HEK293 (cell line): ENCODE results near the gene SEC22C.

ENCODE experiments used
- CTCF ChIA-PET: fragments of 350-600 bp; formaldehyde crosslinking; extraction: SDS; loops from one replicate; lab custom pipeline; 2021; ENCODE audit warnings: antibody characterized with exemption; lab: Yijun Ruan, JAX
- POLR2A ChIA-PET: fragments of 300-600 bp; formaldehyde crosslinking; extraction: SDS; loops from one replicate; lab custom pipeline; 2020; ENCODE audit warnings: antibody characterized with exemption, inconsistent platforms; lab: Yijun Ruan, JAX
- H3K27ac ChIP-seq: fragments of 200-500 bp; sonication (Bioruptor generic); 2 replicates; pipeline ENCODE4 v1.5.1; 2014; ENCODE audit warnings: low read depth, low read length, control low read depth, inconsistent platforms; ENCODE audit errors: extremely low read depth
- H3K36me3 ChIP-seq, 2 experiments: fragments of 200-500 bp in 1 of 2; sonication (Bioruptor generic) in 1 of 2; 1 replicate in 1 of 2; 2 replicates in 1 of 2; pipeline ENCODE4 v1.5.1; 2014 to 2017; ENCODE audit warnings: inconsistent platforms in 2 of 2, low read length in 2 of 2; ENCODE audit not compliant: control insufficient read depth in 2 of 2, insufficient read depth in 1 of 2
- H3K4me1 ChIP-seq: fragments of 200-500 bp; sonication (Bioruptor generic); 2 replicates; pipeline ENCODE4 v1.5.1; 2014; ENCODE audit warnings: mild to moderate bottlenecking, low read length, inconsistent platforms; ENCODE audit not compliant: control insufficient read depth, insufficient read depth
- H3K4me3 ChIP-seq: 2 replicates; pipeline ENCODE4 v1.5.1; 2011; ENCODE audit warnings: low read depth, mild to moderate bottlenecking, control low read depth, low read length, moderate library complexity
- H3K9me3 ChIP-seq: fragments of 200-500 bp; sonication (Bioruptor generic); 2 replicates; pipeline ENCODE4 v1.5.1; 2014; ENCODE audit warnings: low read depth, low read length, inconsistent platforms; ENCODE audit not compliant: control insufficient read depth, insufficient read depth
- PRDM1 ChIP-seq: fragments of 450-650 bp; formaldehyde crosslinking; IDR thresholded peaks from 2 replicates; pipeline ENCODE4; 2016; ENCODE audit warnings: missing biosample characterization, missing genetic modification characterization
- SCRT1 ChIP-seq: fragments of 450-650 bp; formaldehyde crosslinking; IDR thresholded peaks from 2 replicates; pipeline ENCODE4 v1.5.1; 2016; ENCODE audit warnings: missing biosample characterization, missing genetic modification characterization, borderline replicate concordance
- SCRT2 ChIP-seq: fragments of 450-650 bp; formaldehyde crosslinking; IDR thresholded peaks from 2 replicates; pipeline ENCODE4 v1.5.1; 2016; ENCODE audit warnings: missing biosample characterization, missing genetic modification characterization
- SP7 ChIP-seq: fragments of 450-650 bp; formaldehyde crosslinking; IDR thresholded peaks from 2 replicates; pipeline ENCODE4 v1.5.1; 2016; ENCODE audit warnings: missing biosample characterization, missing genetic modification characterization
- ZBTB1 ChIP-seq: fragments of 450-650 bp; formaldehyde crosslinking; IDR thresholded peaks from 2 replicates; pipeline ENCODE4 v1.5.1; 2016; ENCODE audit warnings: missing biosample characterization, missing genetic modification characterization
- ZFP37 ChIP-seq: fragments of 450-650 bp; formaldehyde crosslinking; IDR thresholded peaks from 2 replicates; pipeline ENCODE4 v1.5.1; 2016; ENCODE audit warnings: missing biosample characterization, missing genetic modification characterization
- ZNF138 ChIP-seq: fragments of 450-650 bp; formaldehyde crosslinking; IDR thresholded peaks from 2 replicates; pipeline ENCODE4 v1.5.1; 2016; ENCODE audit warnings: missing biosample characterization, missing genetic modification characterization, borderline replicate concordance
- ZNF169 ChIP-seq: fragments of 450-650 bp; formaldehyde crosslinking; IDR thresholded peaks from 2 replicates; pipeline ENCODE4 v1.5.1; 2016; ENCODE audit warnings: missing biosample characterization, missing genetic modification characterization
- ZNF266 ChIP-seq: fragments of 450-650 bp; formaldehyde crosslinking; IDR thresholded peaks from 2 replicates; pipeline ENCODE4 v1.5.1; 2016; ENCODE audit warnings: missing biosample characterization, missing genetic modification characterization, low read depth
- ZNF335 ChIP-seq: fragments of 450-650 bp; formaldehyde crosslinking; conservative IDR thresholded peaks from 2 replicates; pipeline ENCODE4 v1.5.1; 2016; ENCODE audit warnings: missing biosample characterization, missing genetic modification characterization
- ZNF37A ChIP-seq: fragments of 450-650 bp; IDR thresholded peaks from 2 replicates; pipeline ENCODE4 v1.5.1; 2018; ENCODE audit warnings: missing biosample characterization, missing genetic modification characterization
- ZNF433 ChIP-seq: fragments of 450-650 bp; formaldehyde crosslinking; IDR thresholded peaks from 2 replicates; pipeline ENCODE4 v1.5.1; 2016; ENCODE audit warnings: missing biosample characterization, missing genetic modification characterization, low read depth
- ZNF555 ChIP-seq: fragments of 450-650 bp; formaldehyde crosslinking; conservative IDR thresholded peaks from 2 replicates; pipeline ENCODE4 v1.5.1; 2017; ENCODE audit warnings: missing biosample characterization, mild to moderate bottlenecking, missing genetic modification characterization, inconsistent platforms
- ZNF561 ChIP-seq: fragments of 450-650 bp; IDR thresholded peaks from 2 replicates; pipeline ENCODE4 v1.5.1; 2018; ENCODE audit warnings: missing biosample characterization, missing genetic modification characterization, borderline replicate concordance
- ZNF600 ChIP-seq: fragments of 450-650 bp; formaldehyde crosslinking; IDR thresholded peaks from 2 replicates; pipeline ENCODE4 v1.5.1; 2016; ENCODE audit warnings: missing biosample characterization, missing genetic modification characterization
- ZNF626 ChIP-seq: fragments of 450-650 bp; sonication (Bioruptor Pico); formaldehyde crosslinking; IDR thresholded peaks from 2 replicates; pipeline ENCODE4 v1.5.1; 2018; ENCODE audit warnings: missing biosample characterization, missing genetic modification characterization, inconsistent platforms
- ZNF654 ChIP-seq: fragments of 450-650 bp; formaldehyde crosslinking; IDR thresholded peaks from 2 replicates; pipeline ENCODE4 v1.5.1; 2016; ENCODE audit warnings: low read depth, missing biosample characterization, missing genetic modification characterization
- ZNF664 ChIP-seq: fragments of 450-650 bp; formaldehyde crosslinking; IDR thresholded peaks from 2 replicates; pipeline ENCODE4 v1.5.1; 2016; ENCODE audit warnings: missing biosample characterization, missing genetic modification characterization
- ZNF768 ChIP-seq: fragments of 450-650 bp; formaldehyde crosslinking; IDR thresholded peaks from 2 replicates; pipeline ENCODE4 v1.5.1; 2018; ENCODE audit warnings: missing biosample characterization, mild to moderate bottlenecking, missing genetic modification characterization
- ZNF776 ChIP-seq: fragments of 450-650 bp; formaldehyde crosslinking; IDR thresholded peaks from 2 replicates; pipeline ENCODE4 v1.5.0; 2017; ENCODE audit warnings: missing biosample characterization, missing genetic modification characterization, borderline replicate concordance
- ZNF791 ChIP-seq: fragments of 450-650 bp; formaldehyde crosslinking; IDR thresholded peaks from 2 replicates; pipeline ENCODE4 v1.5.1; 2016; ENCODE audit warnings: missing biosample characterization, missing genetic modification characterization
- ZNF843 ChIP-seq: fragments of 450-650 bp; formaldehyde crosslinking; IDR thresholded peaks from 2 replicates; pipeline ENCODE4 v1.5.1; 2016; ENCODE audit warnings: missing biosample characterization, missing genetic modification characterization
- TF ChIP-seq, protein P1 (sequence below): fragments of 450-650 bp; formaldehyde crosslinking; IDR thresholded peaks from 2 replicates; pipeline ENCODE4 v1.5.1; 2016; ENCODE audit warnings: missing biosample characterization, missing genetic modification characterization
- TF ChIP-seq, protein P2 (sequence below): fragments of 450-650 bp; formaldehyde crosslinking; IDR thresholded peaks from 2 replicates; pipeline ENCODE4 v1.5.1; 2016; ENCODE audit warnings: missing biosample characterization, missing genetic modification characterization
- TF ChIP-seq, protein P3 (sequence below): fragments of 450-650 bp; formaldehyde crosslinking; optimal IDR thresholded peaks from 2 replicates; pipeline ENCODE3; 2016; ENCODE audit warnings: missing biosample characterization, mild to moderate bottlenecking, missing genetic modification characterization
- TF ChIP-seq, protein P4 (sequence below): fragments of 450-650 bp; formaldehyde crosslinking; IDR thresholded peaks from 2 replicates; pipeline ENCODE4 v1.5.1; 2017; ENCODE audit warnings: missing biosample characterization, missing genetic modification characterization

The SEC22C gene

DNA sequence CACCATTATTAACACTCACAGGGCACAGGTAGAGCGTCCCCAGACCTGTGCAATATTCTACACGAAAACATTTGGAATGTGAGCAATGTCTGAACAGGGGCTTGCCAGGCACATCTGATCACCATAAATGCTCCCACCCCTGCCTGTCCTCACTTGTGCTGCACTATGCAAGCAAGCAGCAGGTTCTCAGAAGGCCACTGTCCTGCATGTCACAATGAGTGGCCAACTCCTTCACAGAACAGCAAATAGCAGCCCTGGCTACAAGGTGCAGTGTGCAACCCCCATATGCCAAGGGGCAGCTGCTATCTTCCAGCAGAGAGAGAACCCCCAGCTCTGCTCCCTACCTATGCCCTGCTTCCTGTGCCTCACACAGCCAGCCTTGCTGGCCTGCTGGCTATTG is 32.6 kb downstream of the SEC22C start (continued):
- TF ChIP-seq, protein P1, sequence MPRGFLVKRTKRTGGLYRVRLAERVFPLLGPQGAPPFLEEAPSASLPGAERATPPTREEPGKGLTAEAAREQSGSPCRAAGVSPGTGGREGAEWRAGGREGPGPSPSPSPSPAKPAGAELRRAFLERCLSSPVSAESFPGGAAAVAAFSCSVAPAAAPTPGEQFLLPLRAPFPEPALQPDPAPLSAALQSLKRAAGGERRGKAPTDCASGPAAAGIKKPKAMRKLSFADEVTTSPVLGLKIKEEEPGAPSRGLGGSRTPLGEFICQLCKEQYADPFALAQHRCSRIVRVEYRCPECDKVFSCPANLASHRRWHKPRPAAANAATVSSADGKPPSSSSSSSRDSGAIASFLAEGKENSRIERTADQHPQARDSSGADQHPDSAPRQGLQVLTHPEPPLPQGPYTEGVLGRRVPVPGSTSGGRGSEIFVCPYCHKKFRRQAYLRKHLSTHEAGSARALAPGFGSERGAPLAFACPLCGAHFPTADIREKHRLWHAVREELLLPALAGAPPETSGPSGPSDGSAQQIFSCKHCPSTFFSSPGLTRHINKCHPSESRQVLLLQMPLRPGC (tag by site-specific recombination), result no peak
- TF ChIP-seq, protein P2, sequence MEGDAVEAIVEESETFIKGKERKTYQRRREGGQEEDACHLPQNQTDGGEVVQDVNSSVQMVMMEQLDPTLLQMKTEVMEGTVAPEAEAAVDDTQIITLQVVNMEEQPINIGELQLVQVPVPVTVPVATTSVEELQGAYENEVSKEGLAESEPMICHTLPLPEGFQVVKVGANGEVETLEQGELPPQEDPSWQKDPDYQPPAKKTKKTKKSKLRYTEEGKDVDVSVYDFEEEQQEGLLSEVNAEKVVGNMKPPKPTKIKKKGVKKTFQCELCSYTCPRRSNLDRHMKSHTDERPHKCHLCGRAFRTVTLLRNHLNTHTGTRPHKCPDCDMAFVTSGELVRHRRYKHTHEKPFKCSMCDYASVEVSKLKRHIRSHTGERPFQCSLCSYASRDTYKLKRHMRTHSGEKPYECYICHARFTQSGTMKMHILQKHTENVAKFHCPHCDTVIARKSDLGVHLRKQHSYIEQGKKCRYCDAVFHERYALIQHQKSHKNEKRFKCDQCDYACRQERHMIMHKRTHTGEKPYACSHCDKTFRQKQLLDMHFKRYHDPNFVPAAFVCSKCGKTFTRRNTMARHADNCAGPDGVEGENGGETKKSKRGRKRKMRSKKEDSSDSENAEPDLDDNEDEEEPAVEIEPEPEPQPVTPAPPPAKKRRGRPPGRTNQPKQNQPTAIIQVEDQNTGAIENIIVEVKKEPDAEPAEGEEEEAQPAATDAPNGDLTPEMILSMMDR, result no peak
- no peak for TF ChIP-seq ZNF37A (tag by site-specific recombination)

DNA sequence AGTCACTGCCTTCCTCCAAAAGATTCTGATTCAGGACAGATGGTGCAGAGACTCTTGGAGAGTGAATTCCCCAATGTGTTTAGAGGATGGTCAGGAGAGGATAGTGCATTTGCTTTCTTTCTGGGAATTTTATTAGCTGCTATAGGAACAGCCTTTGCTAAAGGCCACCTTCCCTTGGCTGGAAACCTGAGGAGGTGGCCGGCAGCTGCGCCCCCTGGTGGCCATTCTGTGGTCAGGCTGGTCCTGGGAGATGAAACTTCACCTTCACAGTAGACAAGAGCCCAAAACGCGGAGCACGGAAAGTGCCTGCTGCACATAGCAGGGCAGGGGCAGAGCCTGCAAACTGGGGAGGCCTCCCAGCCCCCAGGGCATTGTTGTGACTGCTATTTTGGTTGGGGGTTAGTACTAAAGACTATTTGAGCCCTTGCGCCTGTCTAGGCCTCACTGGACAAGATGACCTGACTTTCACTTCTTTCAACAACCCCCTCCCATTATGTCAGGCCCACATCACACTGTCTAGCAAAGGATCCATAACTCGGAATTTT is 34.3 kb downstream of the SEC22C start:
- Histone ChIP-seq H3K9me3 (no peaks in the 10 kb centered on the region), H3K36me3 (peaks cover 7 to 41% of the 10 kb centered on the region in 2 experiments; a peak in 2 of 3 replicates), H3K4me1 (no peaks in the 10 kb centered on the region), H3K27ac (no peak overlapping the region), H3K4me3 (no peak overlapping the region)
- POLR2A ChIA-PET, result no interaction called here
- CTCF ChIA-PET, result interaction anchor here (0.6 to 2.1 kb wide), 24 partner anchors 9 to 1704 kb away, joined by 3 to 13 read pairs (median 3); no protein-coding TSS in a partner anchor
- TF ChIP-seq ZNF654 (tag by site-specific recombination) (peak; percentile 17; the same call in 1 of the 2 replicates), ZNF600 (tag by site-specific recombination) (peak; percentile 66), ZNF169 (no peak), ZNF843 (no peak), PRDM1 (tag by site-specific recombination) (peak; percentile 59)
- TF ChIP-seq, protein P2, result peak; percentile 60; the same call in 1 of the 2 replicates

DNA sequence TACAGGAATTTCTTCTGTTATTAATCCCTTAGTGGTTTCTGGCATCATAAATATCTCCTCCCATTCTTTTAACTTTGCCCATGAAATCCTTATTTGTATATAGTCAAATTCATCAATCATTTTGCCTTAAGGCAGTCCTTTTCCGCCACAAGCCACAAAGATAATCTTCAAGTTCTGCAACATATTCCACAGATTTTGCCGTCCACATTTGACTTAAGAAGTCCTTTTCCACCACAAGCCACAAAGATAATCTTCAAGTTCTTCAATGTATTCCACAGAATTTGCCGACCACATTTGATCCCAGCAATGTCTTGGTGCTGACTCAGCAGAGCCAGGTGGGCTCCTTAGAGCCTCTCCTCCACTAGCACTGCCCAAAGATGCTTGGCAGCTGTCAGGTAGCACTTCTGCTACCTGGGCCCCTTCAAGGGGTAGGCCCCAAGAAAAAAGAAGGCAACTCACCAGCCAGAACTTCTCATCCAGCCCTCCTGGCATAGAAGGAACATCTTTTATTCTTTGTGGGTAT is 35.0 kb downstream of the SEC22C start:
- H3K36me3 ChIP-seq, result peaks cover 5 to 36% of the 10 kb centered on the region in 2 experiments; a peak in 1 of 3 replicates
- CTCF ChIA-PET, result interaction anchor here (0.6 to 2.1 kb wide), 19 partner anchors 10 to 547 kb away, joined by 3 to 13 read pairs (median 3); no protein-coding TSS in a partner anchor
- no peaks in the 10 kb centered on the region for H3K9me3 ChIP-seq
- no peak overlapping the region for H3K27ac ChIP-seq
- POLR2A ChIA-PET, result no interaction called here
- no peak overlapping the region for H3K4me3 ChIP-seq
- no peaks in the 10 kb centered on the region for H3K4me1 ChIP-seq
- TF ChIP-seq ZNF138 (tag by site-specific recombination) (no peak), ZNF768 (tag by site-specific recombination) (no peak), ZBTB1 (tag by site-specific recombination) (no peak), ZNF433 (tag by site-specific recombination) (no peak), ZNF555 (tag by site-specific recombination) (no peak), ZNF335 (tag by site-specific recombination) (no peak), ZNF664 (tag by site-specific recombination) (no peak), ZFP37 (tag by site-specific recombination) (no peak), ZNF791 (tag by site-specific recombination) (no peak), SCRT2 (tag by site-specific recombination) (no peak), ZNF776 (tag by site-specific recombination) (no peak), ZNF561 (tag by site-specific recombination) (no peak), SCRT1 (tag by site-specific recombination) (no peak), ZNF266 (no peak), SP7 (tag by site-specific recombination) (no peak), ZNF626 (tag by site-specific recombination) (no peak)
- TF ChIP-seq, protein P3, sequence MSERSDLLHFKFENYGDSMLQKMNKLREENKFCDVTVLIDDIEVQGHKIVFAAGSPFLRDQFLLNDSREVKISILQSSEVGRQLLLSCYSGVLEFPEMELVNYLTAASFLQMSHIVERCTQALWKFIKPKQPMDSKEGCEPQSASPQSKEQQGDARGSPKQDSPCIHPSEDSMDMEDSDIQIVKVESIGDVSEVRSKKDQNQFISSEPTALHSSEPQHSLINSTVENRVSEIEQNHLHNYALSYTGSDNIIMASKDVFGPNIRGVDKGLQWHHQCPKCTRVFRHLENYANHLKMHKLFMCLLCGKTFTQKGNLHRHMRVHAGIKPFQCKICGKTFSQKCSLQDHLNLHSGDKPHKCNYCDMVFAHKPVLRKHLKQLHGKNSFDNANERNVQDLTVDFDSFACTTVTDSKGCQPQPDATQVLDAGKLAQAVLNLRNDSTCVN (tag by site-specific recombination), result no peak
- TF ChIP-seq, protein P4, sequence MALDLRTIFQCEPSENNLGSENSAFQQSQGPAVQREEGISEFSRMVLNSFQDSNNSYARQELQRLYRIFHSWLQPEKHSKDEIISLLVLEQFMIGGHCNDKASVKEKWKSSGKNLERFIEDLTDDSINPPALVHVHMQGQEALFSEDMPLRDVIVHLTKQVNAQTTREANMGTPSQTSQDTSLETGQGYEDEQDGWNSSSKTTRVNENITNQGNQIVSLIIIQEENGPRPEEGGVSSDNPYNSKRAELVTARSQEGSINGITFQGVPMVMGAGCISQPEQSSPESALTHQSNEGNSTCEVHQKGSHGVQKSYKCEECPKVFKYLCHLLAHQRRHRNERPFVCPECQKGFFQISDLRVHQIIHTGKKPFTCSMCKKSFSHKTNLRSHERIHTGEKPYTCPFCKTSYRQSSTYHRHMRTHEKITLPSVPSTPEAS (tag by site-specific recombination), result no peak
